ENCODE results near the gene PGM2L1.
"Not testable (repeated sequence)": the region's sequence is repeated elsewhere in the genome, so short reads cannot be mapped to it uniquely, and the experiment has no call there.

PGM2L1 gene

DNA sequence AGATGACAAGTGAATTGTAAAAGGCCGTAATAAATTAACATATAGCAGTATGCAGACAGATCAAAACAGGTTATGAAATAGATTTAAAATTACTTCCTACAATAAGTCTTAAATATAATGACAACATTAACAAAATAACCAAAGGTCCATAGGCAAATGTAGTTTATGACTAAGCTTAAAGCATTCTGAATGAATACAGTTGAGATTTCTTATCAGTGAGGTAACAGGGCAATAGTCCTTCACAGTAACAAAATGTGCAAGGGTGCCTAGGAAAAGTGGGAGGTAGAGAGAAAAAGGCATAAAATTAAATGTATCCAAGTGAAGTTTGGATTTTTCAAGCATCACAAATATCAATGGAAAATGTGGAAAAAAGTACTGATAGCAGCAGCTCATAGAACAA, 65.9 kb downstream of the PGM2L1 start:
- DNase-seq = no peak

DNA sequence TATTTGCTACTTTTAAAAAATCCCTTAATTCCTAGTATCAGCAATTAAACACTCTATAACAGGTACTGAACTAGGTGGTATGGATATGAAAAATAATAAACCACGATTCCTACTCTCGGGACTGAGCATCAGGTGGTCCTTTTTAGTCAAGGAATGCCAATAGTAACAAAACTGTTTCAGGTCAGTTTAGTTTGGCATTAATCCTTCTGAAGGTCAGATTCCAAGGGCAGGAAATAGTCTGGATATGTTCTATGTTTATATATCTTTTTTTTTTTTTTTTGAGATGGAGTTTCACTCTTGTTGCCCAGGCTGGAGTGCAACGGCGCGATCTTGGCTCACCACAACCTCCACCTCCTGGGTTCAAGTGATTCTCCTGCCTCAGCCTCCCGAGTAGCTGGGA, 67.2 kb downstream of the PGM2L1 start:
- DNase-seq = not testable (repeated sequence)

DNA sequence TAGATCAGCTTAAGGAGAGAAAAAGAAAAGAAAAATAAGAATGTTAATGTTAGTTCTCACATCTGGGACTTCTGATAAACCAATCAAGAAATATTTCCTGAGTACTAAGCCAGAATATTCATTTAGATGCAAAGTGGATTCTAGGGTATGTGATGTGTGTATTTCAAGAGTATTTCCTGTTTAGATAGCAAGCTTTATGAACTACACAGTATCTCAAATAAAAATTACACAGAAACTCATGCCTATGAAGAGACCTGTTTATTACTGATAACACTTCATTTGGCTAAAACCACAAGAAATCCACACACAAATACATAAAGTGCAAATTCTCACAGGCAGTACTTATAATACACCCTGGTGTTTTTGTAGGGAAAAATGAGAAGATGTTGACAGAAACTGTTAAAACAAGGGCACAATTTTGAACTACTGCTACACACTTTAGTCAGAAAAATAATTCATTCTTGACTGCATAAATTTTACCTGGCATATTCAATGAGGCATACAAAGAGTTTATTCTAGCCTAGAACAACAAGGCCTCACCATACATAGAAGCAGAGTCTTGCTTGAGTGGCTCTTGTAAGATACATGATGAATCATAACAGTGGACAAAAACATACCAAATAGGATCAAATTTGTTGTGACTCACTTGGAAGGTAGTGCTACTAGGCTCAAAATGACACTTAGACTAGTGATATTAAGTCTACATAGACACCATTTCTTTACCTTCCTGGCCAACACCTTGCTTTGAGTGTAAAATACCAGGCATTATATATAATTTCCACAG, 68.0 kb downstream of the PGM2L1 start:
- no peak for DNase-seq

DNA sequence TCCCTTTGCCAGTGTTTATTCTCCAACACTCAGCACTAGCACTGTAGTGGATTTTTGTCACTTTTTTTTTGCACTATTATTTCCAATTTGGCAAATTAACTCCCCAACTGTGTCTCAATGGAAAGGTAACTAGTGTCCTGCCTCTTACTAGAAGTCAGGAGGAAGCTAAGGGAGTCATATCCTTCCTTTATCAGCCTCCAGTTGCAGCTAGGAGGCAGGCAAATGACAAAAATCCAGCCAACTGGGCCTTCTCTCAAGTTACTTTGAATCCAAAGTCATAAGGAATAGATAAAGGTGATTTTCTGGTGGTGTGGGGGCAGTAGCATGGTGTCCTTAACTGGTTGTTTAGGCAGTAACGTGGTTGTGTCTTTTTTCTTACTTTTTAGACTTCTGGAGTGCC, 71.2 kb downstream of the PGM2L1 start:
- DNase-seq = no peak

DNA sequence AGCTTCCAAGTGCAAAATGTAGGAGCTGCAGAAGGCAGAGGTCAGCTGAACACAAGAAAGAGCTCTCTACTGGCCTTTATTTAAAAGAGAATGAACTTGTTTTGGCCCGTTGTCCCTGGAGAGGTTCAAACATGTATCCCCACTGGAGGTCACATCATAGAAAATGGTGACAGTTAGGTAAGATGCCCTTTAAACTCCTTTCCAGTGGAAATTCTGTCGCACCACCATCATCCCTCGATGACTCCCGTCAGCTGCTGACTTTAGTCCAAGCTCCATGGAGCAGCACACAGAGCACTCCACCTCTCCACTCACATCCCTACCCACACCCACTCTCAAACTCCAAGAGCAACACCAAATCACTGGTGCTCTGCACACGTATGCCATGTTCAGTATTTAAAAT, 71.6 kb downstream of the PGM2L1 start:
- no peak for DNase-seq

DNA sequence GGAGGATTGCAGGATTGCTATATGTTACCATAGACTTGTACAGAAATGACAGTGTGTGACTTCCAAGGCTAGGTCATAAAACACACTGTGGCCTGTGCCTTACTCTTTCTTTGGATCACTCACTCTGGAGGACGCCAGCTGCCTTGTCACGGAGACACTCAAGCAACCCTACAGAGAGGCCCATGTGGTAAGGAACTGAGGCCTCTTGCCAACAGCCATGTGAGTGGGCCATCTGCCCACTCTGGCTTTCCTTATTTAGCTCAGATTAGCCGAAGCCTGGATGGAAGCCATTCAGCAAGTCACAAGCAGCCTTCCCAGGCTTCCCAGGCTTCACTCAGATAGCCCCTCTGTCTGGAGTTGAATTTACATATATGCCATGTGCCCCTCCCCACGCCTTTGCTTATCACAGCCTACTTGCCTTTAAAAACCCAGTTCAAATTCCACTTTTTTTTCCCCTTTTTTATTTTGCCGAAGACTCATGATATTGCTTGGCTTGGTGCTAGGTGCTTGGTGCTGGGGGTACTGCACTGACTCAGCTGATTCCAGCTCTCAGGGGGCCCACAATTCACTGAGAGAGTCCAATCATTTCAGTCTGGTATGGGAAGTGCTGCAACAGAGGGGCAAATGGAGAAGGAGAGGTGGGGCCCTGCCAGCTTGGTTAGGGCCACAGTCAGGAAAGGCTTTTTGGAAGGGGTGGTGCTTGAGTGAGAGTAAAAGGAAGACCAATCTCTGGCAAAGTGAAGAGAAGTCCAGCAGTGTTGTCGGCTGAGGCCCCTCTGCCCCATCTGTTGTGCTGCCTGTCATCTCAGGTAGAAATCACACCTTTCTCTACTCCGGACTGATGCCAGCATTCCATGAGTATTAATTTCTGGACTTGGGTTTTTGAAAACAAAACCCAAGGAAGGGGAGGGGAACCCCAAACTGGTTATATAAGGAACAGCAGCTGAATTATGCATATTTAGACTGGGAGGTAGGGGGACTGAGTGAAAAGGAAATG, 72.3 kb downstream of the PGM2L1 start:
- DNase-seq = no peak

DNA sequence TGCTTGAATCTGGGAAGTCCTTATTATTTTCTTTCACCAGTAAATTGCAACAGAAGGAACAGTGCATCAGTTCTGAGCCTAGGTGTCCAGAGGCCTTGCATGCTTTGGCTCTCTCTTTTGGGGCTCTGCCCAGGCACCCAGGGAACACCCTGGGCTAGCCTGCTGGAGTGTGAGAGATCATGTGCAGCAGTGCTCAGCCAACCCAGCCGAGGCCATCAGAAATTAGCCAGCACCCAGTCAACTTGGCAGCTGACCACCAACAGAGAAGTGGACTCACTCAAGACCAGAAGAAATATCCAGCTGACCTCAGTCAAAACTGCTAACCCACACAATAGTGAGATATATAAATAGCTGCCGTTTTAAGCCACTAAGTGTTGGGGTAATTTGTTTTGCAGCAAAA, 75.6 kb downstream of the PGM2L1 start:
- DNase-seq = no peak

DNA sequence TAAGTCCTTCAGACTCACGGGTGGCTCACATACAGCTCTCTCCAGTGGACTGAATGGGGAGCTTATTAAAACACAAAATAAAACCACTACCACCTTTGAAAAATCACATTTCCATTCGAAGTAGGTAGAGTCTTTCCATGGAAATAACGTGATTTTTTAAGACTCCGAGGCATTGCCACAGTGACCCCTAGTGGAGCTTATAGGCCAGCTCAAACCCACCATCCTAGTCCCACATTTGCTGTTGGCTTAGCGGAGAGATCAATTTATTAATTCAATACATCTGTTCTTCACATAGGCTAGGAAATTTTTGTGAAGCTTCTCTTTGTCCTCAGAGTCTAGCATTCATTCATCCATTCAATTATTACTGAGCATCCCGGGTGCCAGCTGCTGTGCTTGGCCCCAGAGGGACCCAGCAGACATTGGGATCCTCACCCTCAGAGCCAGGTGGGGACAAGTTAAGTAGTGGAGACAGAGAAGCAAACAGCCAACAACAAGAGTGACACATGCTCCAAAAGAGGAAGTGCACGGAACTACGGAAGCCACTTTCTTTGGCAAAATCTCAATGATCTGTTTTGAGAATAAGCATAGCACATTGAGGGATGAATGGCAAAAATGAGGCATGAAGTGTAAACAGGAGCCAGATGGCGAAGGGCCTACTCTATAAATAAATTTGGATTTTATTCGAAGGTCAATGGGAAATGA, 76.6 kb downstream of the PGM2L1 start:
- DNase-seq = no peak

DNA sequence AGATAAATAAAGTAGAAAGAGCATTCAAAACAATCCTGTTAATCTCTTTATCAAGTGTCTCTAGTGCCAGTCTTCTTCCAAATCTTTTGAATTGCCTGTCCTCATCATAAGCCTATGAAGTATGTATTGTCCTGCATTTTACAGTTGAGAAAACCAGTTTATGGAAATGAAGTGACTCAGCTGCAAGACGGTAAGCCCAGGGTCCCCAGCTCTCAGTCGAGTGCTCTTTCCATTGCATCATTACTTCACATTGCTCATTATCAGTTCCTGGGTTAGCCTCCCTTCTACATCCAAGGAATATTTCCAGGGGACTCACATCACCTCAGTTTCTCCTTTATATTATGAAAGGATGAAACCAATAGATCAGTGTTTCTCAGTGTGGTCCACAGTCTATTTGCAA, 77.7 kb downstream of the PGM2L1 start:
- DNase-seq = no peak

DNA sequence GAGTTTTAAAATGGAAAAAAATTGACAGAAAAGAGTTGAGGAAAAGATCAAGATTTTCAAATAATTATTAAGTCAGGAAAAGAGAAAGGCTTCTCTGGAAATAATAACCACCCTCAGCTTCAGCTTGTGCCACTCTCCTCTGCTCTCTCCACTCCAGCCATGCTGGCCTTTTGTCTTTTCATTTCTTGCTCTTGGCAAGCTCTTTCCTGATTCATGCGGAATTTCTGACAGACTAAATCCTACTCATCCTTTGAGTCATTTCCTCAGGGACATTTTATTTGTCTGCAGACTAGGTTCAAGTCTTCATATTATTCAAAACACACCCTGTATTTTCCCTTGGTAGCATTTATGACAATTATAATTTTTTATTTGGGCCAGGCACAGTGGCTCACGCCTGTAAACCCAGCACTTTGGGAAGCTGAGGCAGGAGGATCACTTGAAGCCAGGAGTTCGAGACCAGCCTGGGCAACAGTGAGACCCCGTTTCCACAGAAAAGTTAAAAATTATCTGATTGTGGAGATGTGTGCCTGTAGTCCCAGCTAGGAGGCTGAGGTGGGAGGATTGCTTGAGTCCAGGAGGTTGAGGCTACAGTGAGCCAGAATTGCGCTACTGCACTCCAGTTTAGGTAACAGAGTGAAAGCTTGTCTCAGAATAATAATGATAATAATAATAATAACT, 79.0 kb downstream of the PGM2L1 start:
- DNase-seq = no peak

DNA sequence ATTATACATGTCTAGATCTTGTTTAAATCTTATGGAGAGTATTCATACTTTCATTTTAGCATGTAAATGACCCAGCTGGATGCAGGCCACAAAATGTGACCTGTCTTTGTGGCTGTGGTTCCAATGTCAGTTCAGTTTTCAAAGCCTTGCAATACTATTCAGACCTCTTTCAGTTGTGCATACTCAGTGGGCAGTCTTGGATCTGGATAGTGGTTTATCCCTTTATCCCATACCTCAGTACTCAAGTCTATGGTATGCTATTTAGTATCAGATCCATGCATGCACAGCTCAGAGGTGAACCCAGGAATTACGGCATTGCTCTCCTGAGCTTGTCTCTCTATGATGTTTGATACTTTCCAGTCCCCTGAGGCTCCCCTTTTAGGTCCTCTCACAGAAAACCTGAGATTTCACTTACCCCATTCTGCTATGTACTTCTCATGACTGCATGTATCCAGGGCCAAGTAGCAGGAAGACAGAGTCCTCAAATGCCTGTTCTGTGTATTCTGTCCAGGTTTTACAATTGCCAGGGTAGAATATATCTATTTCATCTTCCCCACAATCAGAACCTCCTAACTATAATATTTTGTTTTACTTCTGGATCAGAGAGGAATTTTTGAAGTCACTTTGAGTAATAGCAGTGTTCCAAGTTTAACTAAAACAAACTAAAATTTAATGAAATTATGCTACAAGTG, 79.8 kb downstream of the PGM2L1 start:
- DNase-seq = no peak

DNA sequence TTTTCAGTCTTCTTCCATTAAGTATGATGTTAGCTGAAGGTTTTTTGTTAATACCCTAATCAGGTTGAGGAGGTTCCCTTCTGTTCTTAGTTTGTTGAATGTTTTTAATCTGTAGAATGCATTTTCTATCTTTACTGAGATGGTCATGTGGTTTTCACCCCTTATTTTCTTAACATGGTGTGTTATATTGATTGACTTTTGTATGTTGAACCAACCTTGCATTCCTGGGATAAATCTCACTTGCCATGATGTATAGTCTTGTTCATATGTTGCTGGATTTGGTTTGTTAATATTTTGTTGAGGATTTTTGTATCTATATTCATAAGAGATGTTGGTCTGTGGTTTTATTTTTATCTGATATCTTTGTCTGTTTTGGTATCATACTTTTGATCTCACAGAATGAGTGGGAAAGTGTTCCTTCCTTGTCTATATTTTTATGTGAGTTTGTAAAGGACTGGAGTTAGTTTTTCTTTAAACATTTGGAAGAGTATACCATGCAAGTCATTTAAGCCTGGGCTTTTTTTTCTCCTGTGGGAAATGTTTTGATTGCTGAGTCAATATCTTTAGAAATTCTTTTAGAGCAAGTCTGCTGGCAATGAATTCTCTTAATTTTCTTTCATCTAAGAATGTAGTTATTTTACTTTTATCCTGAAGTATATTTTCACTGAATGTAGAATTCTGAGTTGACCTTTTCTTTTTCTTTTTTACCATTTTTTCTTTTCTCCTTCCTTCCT, 81.3 kb downstream of the PGM2L1 start:
- no peak for DNase-seq

DNA sequence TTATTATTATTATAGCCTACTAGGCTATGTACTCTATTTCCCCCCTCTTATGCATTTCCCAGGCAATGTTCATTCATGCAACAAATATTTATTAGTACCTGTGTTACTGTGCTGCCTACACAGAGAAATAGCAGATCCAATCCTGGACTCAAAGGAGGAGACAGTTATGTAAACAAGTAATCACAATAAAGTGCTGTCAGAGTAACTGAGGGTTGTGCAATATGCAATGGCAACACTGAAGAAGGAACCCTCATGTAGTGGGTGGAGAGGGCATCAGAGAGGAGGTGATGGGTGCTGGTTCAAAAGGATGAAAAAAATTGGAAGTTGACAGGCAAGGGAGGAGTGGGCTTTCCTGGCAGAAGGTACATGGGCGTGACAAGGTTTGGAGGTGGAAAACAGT, 85.9 kb downstream of the PGM2L1 start:
- no peak for DNase-seq

DNA sequence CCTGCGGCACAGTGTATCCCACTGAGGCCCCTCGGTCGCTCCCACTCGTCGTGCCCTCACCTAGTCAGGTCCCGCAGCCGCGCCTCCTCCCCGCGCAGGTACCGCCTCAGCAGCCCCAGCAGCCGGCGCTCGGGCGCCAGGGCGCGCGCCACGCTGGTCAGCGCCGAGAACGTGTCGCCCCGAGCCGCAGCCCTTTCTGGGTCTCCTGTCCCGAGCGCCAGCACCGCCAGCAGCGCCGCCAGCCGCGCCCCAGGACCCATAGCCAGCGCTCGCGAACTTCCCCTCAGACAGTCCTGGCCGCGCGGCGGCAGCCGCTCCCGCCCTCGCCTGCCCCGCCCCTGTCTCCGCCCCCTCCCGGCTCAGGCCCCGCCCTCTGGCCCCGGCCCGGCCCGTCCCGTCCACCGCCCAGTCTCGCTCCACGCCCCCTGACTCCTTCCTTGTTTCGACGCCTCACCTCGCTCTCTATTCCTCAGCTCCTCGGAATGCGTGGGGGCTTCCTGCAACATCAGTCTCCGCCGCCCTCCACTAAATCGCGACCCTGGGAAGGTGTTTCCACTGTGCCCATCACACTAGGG, 86.8 kb downstream of the PGM2L1 start, which contains the start of gene P4HA3:
P4HA3 (minus strand) TSS at position 289 of the 575 bp plus-strand sequence; CDS start at position 260, 29 bp downstream.
- DNase-seq = no peak

DNA sequence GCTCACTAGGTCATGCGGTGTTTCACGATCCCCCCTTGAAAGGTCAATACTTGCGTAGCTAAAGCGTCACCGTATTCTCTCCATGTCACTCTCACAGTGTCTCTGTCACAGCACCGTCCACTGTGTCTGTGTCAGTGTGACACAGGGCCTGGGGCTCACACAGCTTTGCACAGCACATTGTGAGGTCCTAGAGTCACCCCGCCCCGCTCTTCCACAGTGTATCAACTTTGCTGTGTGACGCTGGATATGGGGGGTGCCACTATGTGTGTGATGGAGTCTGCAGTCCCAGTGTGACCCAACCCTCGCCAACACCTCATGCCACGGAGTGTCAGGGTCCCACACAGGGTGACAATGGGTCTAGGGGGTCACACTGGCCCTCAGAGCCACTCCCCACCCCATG, 87.4 kb downstream of the PGM2L1 start:
- DNase-seq = no peak

DNA sequence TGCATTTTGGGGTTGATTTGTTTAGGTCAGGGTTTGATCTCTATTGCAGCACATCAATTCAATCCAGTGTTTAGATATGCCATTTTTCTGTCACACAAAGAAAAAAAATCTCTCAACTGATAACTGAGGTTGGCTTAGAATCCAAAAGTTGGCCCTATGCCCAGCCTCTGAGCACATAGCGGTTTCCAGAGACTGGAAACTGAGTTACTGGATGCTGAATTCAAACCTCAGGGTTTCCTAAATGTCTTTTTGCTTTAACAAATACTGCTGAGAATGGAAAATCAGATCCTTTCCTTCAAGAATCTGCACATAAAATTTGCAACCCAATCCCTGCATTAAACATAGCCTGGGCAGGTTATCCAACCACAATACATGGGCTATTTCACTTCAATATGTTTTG, 90.8 kb downstream of the PGM2L1 start:
- DNase-seq = no peak

DNA sequence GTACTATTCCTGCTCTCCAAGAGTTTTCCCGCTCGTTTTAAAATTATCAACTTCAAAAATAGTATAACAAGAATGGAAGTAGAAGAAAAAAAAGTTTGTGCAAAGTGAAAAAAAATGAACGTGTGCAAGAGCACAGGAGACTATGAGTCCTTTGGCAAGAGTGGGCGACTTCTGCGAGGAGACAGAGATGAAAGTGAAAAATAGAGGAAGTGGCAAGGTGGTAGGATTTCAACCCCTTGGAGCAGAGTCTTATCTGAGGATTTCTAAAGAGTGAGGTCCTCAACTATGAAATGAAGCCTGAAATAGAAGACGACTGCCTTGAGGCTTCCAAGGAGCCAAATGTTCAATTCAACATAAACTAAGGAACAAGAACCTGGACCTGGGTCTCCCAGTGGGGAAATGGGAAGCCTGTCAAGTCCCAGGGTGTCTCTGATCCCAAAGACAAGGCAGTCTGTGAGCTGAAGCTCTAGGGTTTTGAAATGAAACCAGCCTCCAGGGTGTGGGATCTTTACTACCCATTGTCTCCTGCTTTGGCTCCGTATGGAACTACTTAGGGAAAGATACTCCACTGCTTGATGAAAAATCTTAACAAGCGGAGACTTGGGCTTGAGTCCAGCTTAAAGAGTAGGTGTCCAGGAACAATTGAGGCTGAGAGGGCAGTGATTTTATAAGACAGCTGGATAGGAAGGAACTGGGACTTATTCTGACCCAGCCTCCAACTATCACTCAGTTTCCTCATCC, 91.6 kb downstream of the PGM2L1 start:
- DNase-seq = no peak

DNA sequence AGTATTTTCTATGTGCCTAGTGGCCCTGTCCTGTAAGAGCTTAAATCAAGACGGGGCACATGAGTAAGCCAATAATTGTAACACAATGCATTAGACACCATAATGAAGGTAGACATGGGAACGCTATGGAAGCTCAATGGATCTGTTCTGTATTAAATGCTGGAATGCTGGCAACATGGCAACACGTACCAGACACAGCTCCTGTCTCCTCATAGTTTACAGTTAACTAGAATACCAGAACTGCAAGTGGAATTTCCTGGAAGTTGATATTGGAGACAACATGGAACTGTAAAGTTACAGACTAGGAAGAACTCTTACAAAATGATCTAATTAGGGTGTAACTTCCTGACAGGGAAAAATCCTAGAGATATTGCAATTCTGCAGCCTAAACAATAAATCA, 99.2 kb downstream of the PGM2L1 start:
- DNase-seq = no peak

DNA sequence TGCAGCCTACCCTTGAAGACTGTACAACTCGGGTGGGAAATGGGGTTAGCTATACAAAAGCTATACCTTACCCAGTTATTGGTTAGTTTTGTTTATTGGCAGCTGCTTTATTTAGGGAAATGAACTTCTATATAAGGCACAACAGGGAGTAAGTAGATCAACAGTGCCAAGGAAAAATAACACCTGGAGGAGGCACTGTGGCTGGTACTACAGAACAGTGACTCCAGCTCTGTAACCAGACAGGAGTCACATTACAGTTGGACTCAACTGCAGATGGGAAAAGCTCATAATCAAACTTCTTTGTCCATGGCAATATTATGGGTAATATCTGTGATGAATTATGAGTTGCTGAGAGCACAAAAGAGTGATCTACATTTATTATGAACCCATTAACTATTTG, 100.7 kb downstream of the PGM2L1 start:
- no peak for DNase-seq

DNA sequence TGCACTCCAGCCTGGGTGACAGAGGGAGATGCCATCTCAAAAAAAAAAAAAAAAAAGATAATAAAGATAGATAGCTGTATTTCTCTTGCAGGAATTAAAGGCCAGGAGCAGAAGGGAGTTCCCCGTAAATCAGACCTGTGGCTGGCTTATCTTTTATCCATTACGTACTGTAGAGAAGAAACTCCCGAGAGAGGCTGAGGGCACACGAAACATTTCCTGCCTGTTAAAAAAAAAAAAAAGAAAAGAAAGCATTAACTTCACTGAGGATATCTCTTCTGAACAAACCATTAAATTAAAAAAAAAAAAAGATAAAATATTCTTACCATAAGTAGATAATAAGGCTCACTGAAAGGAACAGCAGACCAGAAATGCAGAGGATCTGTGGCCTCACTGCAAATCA, 109.3 kb downstream of the PGM2L1 start:
- DNase-seq = no peak

Measured in GOT3 (cell line).